AG08395 (cell line): ENCODE results near the gene CARD16.
"Not testable (repeated sequence)": the region's sequence is repeated elsewhere in the genome, so short reads cannot be mapped to it uniquely, and the experiment has no call there.

Source experiments
- DNase-seq: peaks from one replicate; pipeline ENCODE4 v3.0.0; 2012; ENCODE audit warnings: mixed read lengths, low spot score

Gene CARD16

DNA sequence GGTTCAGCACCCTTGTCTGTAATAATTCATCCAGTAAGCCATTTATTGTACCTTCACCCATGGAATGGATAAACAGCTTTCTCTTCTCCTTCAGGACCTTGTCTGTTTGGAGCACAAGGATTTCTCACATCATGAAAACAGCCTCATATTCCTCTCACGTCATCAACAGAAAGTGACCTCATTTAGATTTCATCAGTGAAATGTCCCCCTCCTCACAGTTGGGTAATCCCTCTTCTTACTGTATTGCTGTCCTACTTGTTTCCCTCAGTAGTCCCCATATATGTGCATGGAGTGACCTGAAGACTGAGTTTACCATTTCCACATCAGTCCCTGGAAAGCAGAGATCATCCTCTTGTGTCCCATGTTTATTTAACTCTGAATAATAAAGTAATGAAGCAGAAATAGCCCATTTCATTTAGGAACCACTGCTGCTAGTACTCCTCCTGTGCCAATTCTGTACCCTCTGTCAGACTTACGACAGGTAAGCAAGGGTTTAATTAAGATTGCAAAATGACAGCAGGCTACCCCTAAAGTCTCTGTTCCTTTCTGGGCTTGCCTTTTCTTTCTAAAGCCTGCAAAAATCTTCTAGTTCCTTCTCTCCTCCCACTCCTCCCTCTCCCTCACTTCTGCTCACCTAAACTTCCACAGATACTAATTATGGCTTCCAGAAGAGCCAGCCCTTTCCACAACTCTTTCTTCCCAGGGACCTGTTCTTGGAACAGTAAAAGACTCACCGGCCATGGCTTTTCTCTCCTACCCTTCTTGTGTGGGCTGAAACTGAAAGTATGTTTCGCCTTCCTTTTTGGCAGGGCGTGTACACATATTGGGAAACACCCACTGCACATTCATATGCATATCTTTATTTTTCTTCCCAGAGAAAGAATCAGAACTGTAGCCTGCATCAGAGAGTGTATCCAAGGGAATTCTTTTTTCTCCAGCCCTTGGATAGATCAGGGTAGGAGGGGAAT lies at the start of gene CARD16:
CARD16 (minus strand) TSS at position 779 of the 968 bp plus-strand sequence; CDS start at position 741, 38 bp downstream.
- DNase-seq, result peak; percentile 24

DNA sequence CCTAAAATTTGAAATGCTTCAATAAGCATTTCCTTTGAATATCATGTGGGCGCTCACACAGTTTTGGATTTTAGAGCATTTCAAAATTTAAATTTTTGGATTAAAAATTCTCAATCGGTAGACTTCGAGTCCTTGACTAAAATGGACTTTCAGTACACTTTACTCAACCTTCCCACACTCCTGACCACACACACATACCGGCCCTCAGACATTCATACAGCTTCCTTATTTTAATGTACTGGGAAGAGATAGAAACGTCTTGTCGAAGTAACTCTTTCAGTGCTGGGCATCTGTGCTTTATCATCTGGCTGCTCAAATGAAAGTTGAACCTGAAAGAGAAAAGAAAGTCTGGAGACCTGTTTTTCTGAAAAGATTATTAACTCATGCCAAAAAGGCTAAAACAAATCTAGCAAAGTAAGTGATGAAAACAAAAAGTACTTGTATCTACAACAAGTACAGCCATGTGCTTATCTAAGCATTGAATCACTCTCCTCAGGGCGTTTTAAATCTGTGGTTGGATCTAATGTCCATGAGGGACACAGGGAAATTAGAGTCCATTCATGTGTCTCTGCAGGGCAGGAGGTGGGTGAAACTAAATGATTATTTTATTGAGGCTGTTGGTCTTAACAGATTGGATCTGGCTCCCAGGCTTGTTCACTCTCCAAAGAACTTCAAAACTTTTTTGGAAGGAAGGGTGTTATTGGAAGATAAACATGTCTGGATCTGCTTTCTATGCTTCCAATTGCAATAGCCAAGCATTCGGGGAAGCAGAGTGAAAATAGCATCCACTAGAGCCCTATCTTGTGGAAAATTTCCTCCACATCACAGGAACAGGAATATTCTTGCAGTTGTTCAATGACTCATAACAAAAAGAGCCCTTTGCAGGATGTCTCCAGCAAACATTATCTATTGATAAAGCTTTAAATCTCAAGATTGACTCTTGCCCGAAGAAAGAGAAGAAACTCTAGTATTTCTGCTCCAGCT lies 47.4 kb upstream of the CARD16 start:
- no peak for DNase-seq

GRCh38 chr11:105081412-105082150 lies 36.4 kb upstream of the CARD16 start:
- DNase-seq, result no peak

DNA sequence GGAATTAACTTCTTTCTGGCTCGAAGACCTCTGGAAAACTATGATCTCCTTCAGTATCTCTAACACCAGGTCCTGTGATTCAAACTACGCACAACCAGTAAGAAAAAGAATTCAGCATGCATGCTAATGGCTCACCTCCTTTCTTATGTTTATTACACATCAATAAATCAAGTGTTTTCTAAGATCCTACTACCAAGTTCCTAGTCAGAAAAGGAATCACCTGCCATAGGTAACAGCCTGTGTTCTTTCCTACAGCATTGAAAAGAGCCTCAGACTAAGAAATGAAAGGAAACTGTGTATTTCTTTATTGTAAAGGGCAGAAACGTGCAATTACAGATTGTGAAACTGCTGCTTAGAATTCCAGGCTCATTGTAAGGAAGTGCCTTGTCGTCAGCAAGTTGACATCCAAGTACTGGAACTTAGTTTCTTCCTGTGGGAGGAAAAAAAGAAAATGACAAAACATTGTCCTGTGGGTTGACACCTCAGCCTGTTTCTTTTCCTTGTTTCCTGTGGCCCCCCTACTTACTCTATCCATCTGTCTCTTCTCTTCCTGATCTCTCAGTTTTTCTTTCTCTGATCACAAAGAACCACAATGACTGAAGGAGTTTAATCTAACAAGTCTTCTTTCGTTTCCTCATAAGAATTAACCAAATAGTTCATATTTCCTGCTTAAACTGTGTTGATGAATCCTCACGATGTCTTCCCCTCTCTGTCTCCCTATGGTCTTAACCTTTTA lies 35.2 kb upstream of the CARD16 start:
- DNase-seq, result not testable (repeated sequence)

GRCh38 chr11:105078283-105078682 lies 33.1 kb upstream of the CARD16 start:
- DNase-seq, result no peak

DNA sequence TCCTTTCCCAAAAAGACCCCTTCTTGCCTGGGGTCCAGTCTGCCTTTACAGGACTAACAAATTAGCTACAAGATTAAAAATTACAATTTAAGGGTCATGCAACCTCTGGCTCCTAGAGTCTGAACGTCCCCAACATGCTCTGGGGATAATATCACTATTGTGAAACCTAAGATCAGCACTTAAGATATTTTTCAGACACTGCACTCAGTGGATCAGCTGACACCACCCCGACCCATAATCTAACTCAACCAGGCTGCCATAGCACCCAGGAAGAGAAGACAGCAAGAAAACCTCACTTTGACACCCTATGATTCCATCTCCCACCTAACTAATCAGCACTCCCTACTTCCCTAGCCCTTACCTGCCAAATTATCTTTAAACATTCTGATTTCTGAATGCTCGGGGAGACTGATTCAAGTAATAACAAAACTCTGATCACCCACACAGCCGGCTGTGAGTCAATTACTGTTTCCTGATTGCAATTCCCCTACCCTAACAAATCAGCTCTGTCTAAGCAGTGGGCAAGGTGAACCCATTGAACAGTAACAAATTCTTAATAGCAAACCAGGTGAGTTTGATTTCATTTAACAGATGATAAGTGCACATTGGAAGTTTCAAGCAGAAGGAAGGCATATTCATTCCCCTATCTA lies 32.1 kb upstream of the CARD16 start:
- DNase-seq, result not testable (repeated sequence)

- no peak for DNase-seq
Observed at GRCh38 chr11:105074166-105074530, 29.0 kb upstream of the CARD16 start.

DNA sequence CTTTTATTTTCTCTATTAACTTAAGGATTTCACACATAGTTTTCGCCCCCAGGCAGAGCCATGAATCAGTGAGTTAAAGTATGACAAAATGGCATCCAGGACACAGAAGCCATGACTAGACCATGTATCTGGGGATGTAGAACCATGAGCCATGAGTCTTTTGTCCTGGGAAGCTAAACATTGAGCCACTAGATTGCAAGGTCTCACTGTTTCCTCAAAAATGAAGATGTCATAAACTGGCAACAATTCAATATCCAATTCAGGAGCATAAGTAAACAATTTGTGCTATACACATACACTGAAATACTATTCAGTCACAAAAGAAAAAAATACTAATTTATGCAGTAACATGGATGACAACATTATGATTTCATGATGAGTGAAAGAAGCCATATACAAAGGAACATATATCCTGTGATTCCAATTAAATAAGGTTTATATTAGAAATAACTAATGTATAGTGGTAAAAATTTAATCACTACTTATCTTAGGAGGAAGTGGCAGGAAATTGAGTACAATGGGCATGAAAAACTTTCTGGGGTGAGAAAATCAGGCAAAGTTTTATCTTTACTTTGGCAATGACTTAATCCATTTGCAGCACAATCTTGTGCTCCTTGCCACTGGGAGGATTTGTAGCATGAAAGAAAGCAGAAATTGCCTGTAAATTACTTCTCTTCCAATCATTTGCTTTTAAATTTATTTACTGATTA lies 28.5 kb upstream of the CARD16 start:
- DNase-seq, result no peak

DNA sequence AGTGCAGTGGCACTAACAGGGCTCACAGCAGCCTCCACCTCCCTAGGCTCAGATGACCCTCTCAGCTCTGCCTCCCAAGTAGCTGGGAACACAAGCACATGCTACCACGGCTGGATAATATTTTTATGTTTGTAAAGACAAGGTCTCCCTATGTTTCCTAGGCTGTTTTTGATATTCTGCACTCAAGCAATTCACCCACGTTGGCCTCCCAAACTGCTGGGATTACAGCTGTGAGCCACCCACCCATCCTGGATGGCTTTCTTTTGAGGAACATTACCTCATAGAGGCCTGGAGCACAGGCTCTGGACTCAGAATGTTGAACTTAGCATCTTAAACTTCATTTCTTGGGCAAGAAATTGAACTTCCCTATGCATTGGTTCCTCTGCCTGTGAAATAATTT lies 26.9 kb upstream of the CARD16 start:
- not testable (repeated sequence) for DNase-seq

GRCh38 chr11:105071089-105071732 lies 26.1 kb upstream of the CARD16 start:
- DNase-seq, result no peak

- no peak for DNase-seq
Observed at GRCh38 chr11:105070306-105070705, 25.2 kb upstream of the CARD16 start.

DNA sequence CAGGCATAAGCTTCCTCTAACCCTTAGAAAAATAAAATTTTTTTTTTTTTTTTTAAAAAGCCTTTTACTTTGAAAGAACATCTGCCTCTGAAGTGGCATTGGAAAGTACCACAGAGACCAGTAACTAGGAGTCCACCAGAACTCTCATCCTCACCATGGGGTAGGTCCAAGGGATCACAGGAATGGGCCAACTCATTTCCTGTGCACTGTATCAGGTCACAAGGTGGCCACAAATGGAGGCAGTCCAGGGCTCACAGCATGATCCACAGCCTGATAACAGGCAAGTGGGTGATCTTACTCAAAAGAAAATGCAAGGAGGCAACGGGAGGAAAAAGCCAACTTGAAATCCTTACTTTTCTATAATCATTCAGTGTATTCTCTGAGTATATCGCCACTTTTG lies 24.6 kb upstream of the CARD16 start:
- not testable (repeated sequence) for DNase-seq

- not testable (repeated sequence) for DNase-seq
Observed at GRCh38 chr11:105063245-105063941, 18.3 kb upstream of the CARD16 start.

- DNase-seq, result no peak
Observed at GRCh38 chr11:105057432-105057831, 12.3 kb upstream of the CARD16 start.

DNA sequence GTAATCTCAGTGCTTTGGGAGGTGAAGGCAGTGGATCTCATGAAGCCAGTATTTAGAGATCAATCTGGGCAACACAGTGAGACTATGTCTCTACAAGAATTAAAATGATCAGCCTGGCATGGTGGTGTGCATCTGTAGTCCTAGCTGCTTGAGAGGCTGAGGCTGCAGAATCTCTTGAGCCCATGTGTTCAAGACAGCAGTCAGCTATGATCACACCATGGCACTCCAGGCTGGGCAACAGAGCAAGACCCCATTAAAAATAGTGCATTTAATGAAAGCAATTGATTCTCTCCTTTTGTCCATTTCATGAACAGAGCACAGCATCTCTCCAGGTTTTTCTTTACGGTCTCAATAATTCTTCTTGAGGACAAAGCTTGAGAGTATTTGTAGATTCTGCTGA lies 11.3 kb upstream of the CARD16 start:
- DNase-seq, result no peak

GRCh38 chr11:105054723-105055493 lies 9.8 kb upstream of the CARD16 start:
- DNase-seq, result no peak

GRCh38 chr11:105052487-105052886 lies 7.4 kb upstream of the CARD16 start:
- DNase-seq, result no peak

GRCh38 chr11:105051559-105051958 lies 6.4 kb upstream of the CARD16 start:
- no peak for DNase-seq
